Measurements from ENCODE around the gene GAS2L1.

GAS2L1 gene

GRCh38 chr22:29330753-29331152, 24.3 kb downstream of the GAS2L1 start:
- H3K9me3 ChIP-seq (ENCODE audit: insufficient read depth, low read length): no peaks in the 10 kb centered on the region
- H3K27me3 ChIP-seq (ENCODE audit: low read length): no peaks in the 10 kb centered on the region
- H3K9me2 ChIP-seq (replicated peaks; ENCODE audit: insufficient read depth, low read length): no peaks in the 10 kb centered on the region
- H3F3A ChIP-seq (ENCODE audit: insufficient read depth): no peaks in the 10 kb centered on the region
- H4K20me1 ChIP-seq (ENCODE audit: low read depth, low read length): no peaks in the 10 kb centered on the region
- H3K9ac ChIP-seq (ENCODE audit: low read length): no peak overlapping the region
- no peak overlapping the region for H3K4me2 ChIP-seq (ENCODE audit: low read depth, low read length, poor library complexity, severe bottlenecking)
- TF ChIP-seq CTCF (IDR thresholded peaks at IDR 0.05; ENCODE audit: insufficient read depth, low read length, poor library complexity, severe bottlenecking) (no peak), EZH2phosphoT487 (conservative IDR thresholded peaks at IDR 0.05; ENCODE audit: low read length) (no peak)
- no peak overlapping the region for H3K4me3 ChIP-seq (ENCODE audit: insufficient read depth, low read length, poor library complexity, severe bottlenecking)
- H3K36me3 ChIP-seq (ENCODE audit: low read length): no peaks in the 10 kb centered on the region
- H3K27ac ChIP-seq (ENCODE audit: low read depth, low read length): no peak overlapping the region
- H2AFZ ChIP-seq (ENCODE audit: low read depth, low read length, severe bottlenecking): no peak overlapping the region
- H3K79me2 ChIP-seq (ENCODE audit: insufficient read depth, low read length): no peaks in the 10 kb centered on the region

- no peak overlapping the region for H2AFZ ChIP-seq (ENCODE audit: low read depth, low read length, severe bottlenecking)
- H3K27ac ChIP-seq (ENCODE audit: low read depth, low read length): no peak overlapping the region
- no peaks in the 10 kb centered on the region for H3K79me2 ChIP-seq (ENCODE audit: insufficient read depth, low read length)
- H3K4me3 ChIP-seq (ENCODE audit: insufficient read depth, low read length, poor library complexity, severe bottlenecking): no peak overlapping the region
- H3K36me3 ChIP-seq (ENCODE audit: low read length): no peaks in the 10 kb centered on the region
- no peak overlapping the region for H3K9ac ChIP-seq (ENCODE audit: low read length)
- no peaks in the 10 kb centered on the region for H4K20me1 ChIP-seq (ENCODE audit: low read depth, low read length)
- no peaks in the 10 kb centered on the region for H3F3A ChIP-seq (ENCODE audit: insufficient read depth)
- no peaks in the 10 kb centered on the region for H3K9me2 ChIP-seq (replicated peaks; ENCODE audit: insufficient read depth, low read length)
- TF ChIP-seq CTCF (IDR thresholded peaks at IDR 0.05; ENCODE audit: insufficient read depth, low read length, poor library complexity, severe bottlenecking): no peak
- no peak for TF ChIP-seq EZH2phosphoT487 (conservative IDR thresholded peaks at IDR 0.05; ENCODE audit: low read length)
- H3K4me2 ChIP-seq (ENCODE audit: low read depth, low read length, poor library complexity, severe bottlenecking): no peak overlapping the region
- H3K9me3 ChIP-seq (ENCODE audit: insufficient read depth, low read length): no peaks in the 10 kb centered on the region
- H3K27me3 ChIP-seq (ENCODE audit: low read length): no peaks in the 10 kb centered on the region
These were observed 24.8 kb downstream of the GAS2L1 start for GRCh38 chr22:29331213-29331612.

GRCh38 chr22:29331658-29332300, 25.3 kb downstream of the GAS2L1 start:
- H2AFZ ChIP-seq (ENCODE audit: low read depth, low read length, severe bottlenecking): no peak overlapping the region
- no peaks in the 10 kb centered on the region for H4K20me1 ChIP-seq (ENCODE audit: low read depth, low read length)
- H3K9ac ChIP-seq (ENCODE audit: low read length): no peak overlapping the region
- H3K36me3 ChIP-seq (ENCODE audit: low read length): no peaks in the 10 kb centered on the region
- H3K4me2 ChIP-seq (ENCODE audit: low read depth, low read length, poor library complexity, severe bottlenecking): no peak overlapping the region
- no peaks in the 10 kb centered on the region for H3K9me2 ChIP-seq (replicated peaks; ENCODE audit: insufficient read depth, low read length)
- no peaks in the 10 kb centered on the region for H3K9me3 ChIP-seq (ENCODE audit: insufficient read depth, low read length)
- no peaks in the 10 kb centered on the region for H3K27me3 ChIP-seq (ENCODE audit: low read length)
- TF ChIP-seq CTCF (IDR thresholded peaks at IDR 0.05; ENCODE audit: insufficient read depth, low read length, poor library complexity, severe bottlenecking): no peak
- no peak for TF ChIP-seq EZH2phosphoT487 (conservative IDR thresholded peaks at IDR 0.05; ENCODE audit: low read length)
- no peaks in the 10 kb centered on the region for H3F3A ChIP-seq (ENCODE audit: insufficient read depth)
- H3K79me2 ChIP-seq (ENCODE audit: insufficient read depth, low read length): no peaks in the 10 kb centered on the region
- no peak overlapping the region for H3K4me3 ChIP-seq (ENCODE audit: insufficient read depth, low read length, poor library complexity, severe bottlenecking)
- H3K27ac ChIP-seq (ENCODE audit: low read depth, low read length): no peak overlapping the region

Data from SU-DHL-6 (cell line).